PC-9 (cell line): ENCODE measurements around the gene CD2AP.

ENCODE experiments used
- CTCF ChIP-seq: fragments of 200-600 bp; sonication (generic); conservative IDR thresholded peaks from 2 replicates; pipeline ENCODE4 v1.6.1; 2017; ENCODE audit warnings: mixed run types, antibody characterized with exemption, mild to moderate bottlenecking, moderate library complexity
- EZH2 ChIP-seq: fragments of 200-600 bp; sonication (generic); IDR thresholded peaks from 2 replicates; pipeline ENCODE4 v1.8.0; 2017; ENCODE audit warnings: antibody characterized with exemption, low read depth

GRCh38 chr6:47485083-47485482 is 7.5 kb downstream of the CD2AP start:
- no peak for TF ChIP-seq CTCF
- TF ChIP-seq EZH2: no peak
